Activated CD4-positive, CD25-positive, alpha-beta regulatory T cell (primary cell): ENCODE measurements around the gene MRPL12.

Experiments used
- DNase-seq, 4 experiments: peaks; one replicate each; lab custom pipeline; 2025; lab: John Stamatoyannopoulos, UW

MRPL12 gene

DNA sequence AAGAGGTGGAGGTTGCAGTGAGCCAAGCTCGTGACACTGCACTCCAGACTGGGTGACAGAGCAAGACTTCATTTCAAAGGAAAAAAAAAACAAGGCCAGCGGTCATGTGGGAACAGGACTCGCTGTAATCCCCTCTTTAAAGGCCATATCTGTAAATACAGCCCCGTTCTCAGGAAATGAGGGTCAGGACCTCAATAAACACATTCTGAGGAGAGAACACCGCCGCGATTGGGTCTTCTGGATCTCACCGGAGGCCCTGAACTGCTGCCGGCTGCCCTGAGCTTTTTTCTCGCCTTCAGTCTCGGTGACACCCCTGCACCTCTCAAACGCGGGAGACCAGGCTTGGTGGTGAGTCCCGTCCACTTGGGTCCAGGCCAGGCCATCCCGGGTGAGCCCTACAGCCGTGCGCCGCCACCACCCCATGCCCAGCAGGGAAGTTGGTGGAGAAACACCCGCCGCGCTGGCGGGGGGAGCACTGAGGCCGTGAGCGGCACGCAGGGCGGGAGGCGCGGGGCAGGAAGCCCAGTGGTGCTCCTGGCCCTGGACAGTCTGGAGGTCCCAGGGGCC lies 37.3 kb downstream of the MRPL12 start:
- no peak for DNase-seq

- DNase-seq, result no peak
Observed at GRCh38 chr17:81741049-81741593, 38.0 kb downstream of the MRPL12 start.

DNA sequence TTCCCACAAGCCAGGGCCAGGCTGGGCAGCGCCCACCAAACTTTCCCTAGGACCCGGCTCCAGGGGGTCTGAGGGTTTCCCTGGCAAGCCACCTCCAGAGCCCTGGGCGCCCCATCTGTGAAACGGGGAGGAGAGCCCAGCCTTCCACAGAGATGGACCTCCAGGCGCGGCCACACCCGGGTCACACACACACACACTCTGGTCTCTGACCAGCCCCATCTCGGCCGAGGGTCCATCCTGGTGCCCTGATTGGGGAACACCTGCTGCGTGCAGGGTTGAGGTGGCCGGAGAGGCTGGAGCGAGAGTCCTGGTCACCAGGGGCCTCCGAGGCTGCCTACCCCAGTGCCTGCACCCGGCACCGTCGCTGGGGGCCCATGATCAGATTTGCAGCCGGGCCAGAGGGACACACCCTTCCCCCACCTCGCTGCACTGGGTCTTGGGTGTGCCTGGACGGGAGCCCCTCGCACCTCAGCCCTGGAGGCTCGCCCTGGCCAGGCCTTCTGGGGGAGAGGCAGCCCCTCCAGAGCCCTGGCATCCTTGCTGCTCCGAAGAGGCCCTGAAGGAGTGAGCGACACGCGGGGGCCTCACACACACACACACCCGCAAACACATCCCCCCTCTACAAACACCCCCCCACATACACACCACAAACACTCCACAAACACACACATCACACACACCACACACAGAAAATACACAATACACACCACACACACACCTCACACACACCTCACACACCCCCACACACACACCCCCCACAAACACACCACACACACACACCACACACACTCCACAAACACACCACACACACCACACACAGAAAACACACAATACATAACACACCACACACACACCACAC lies 38.7 kb downstream of the MRPL12 start:
- no peak for DNase-seq
